Stimulated activated CD4-positive, alpha-beta T cell treated with anti-CD3 and anti-CD28 coated beads, Interleukin-4, amount 100 ng/mL, for 24 hours (primary cell): ENCODE data around the gene HID1.
A peak's percentile ranks its signal among the peaks of the same experiment; 100 is the strongest.

Experiments used
- DNase-seq: peaks from one replicate; pipeline ENCODE4 v3.0.0-alpha.2; 2020

Gene HID1

DNA sequence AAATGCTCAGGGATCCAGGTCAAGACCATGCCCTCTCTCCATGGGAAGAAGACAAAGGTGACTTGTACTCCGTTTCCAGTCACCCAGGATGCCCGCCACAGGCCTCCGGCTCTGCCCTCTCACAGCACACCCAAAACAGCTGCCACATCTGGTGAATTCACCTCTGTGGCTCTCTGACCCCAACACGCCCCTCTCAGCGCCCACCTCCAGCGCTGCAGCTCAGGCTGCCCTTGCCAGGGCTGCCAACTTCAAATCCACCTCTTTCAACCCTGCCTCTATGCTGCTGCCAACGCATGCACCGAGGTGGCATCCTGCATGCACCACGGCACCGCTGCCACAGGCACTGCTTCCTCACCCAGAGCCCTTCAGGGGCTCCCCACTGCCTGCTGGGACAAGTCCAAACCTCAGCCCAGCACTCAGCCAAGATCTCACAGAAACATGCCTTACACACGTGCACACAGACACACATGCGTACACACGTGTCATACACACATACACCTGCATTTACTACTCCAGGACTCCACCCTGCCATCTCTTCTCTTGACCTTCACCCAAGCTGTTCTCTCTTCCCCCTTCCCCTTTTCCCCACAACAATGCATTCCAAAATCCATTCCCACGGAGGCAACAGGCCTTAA is 7.5 kb downstream of the HID1 start:
- no peak for DNase-seq

GRCh38 chr17:74964246-74964761 is 8.3 kb downstream of the HID1 start:
- DNase-seq: no peak

- DNase-seq: no peak
These were observed 8.9 kb downstream of the HID1 start for GRCh38 chr17:74963656-74964055.

GRCh38 chr17:74962622-74963394 is 9.8 kb downstream of the HID1 start:
- DNase-seq: no peak

DNA sequence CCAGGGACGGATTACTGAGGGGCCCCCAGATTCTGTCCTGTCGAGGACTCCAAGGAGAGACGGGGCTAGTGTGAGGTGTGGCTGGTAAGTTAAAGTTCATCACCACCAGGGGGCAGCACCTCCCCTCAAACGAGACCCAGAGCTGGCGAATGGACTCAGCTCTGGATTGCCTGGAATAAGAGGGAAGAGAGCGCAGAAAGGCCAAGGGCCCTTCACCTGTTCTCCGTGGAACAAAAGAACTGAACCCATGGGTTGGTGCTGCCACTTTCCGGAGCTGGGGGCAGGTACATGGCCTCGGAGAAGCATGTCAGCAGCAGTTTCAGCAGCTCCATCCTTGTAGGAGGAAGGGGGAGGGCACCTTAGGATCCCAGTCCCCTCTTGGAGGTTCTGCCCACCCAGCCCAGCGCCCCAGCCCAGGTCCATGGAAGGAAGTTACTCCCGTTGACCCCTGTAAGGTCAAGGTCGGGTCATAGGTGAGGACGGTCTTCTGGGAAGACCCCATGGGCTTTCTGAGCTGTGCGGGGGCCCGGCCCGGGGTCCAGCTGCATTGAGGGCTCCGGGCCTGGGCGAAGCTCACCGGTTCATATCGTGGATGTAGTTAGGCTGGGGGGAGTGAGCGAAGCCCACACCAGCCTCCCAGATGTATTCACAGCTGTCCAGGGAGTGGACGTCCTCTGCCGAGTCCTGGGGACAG is 10.8 kb downstream of the HID1 start:
- peak; percentile 89 for DNase-seq

DNA sequence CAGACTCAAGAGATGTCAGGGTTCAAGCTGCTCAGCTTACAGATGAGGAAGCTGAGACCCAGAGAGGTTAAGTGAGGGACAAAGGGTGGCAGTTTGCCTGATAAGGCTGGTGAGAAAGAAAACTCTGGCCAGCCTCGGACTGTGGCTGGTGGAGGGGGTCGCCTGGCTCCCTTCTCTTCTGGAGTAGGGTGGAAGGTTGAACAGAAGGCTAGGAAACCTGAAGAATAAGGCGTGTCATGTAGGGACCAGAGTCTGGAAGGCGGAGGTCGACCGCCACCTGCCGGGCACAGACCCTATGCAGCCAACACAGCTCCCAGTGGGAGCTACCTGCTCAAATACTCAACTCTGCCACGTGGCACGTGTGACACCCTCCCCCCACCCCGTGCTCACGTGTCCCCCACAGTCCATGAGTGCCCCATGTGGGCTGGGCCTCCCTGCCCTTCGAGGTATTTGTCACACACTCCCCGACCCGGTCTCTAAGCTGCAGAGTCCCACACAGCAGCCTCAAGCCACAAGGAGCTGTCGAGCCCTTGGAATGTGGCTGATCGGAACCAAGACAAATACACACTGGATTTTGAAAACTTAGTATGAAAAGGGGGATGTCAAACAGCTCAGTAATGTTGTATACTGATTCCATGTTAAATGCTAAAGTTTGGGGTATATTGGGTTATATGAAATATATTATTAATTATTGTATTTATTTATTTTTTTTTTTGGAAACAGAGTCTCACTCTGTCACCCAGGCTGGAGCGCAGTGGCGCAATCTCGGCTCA is 11.8 kb downstream of the HID1 start:
- peak; percentile 41 for DNase-seq

- no peak for DNase-seq
These were observed 12.6 kb downstream of the HID1 start for GRCh38 chr17:74959826-74960515.

DNA sequence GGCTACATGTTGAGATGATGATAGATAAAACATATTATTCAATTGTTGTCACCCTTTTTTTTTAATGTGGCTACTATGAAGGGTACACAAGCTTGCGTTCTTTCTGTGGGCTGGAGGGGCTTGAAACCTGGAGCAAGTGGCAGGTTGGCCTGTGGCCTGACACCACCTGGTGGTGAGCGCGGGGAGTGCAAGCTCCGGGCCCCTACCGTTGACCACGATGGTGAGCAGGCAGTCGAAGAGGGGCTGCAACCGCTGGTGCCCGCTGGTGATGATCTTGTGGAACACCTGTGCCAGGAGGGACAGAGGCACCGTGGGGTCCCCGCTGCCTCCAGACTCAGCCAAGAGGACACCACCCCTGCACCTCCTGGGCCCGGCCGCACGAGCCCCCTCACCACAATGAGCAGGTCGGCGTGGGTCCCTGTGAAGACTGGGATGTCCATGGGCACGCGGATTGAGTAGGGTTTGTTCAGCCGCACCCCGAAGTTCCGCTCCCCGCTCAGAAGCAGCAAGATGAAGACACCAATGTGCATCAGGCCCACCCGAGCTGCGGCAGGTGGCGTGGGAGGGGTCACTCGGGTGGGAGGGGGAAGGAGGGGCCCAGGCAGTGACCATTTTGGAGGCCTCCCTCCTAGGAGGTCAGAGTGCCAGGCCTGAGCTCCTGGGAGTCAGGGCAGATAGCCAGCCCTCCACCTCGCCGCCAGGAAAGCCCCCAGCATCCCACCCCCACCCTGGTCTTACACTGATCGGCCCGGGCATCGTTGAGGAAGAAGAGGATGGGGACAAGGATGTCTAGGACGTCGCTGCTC is 14.4 kb downstream of the HID1 start:
- peak; percentile 83 for DNase-seq

GRCh38 chr17:74956093-74956492 is 16.5 kb downstream of the HID1 start:
- no peak for DNase-seq

DNA sequence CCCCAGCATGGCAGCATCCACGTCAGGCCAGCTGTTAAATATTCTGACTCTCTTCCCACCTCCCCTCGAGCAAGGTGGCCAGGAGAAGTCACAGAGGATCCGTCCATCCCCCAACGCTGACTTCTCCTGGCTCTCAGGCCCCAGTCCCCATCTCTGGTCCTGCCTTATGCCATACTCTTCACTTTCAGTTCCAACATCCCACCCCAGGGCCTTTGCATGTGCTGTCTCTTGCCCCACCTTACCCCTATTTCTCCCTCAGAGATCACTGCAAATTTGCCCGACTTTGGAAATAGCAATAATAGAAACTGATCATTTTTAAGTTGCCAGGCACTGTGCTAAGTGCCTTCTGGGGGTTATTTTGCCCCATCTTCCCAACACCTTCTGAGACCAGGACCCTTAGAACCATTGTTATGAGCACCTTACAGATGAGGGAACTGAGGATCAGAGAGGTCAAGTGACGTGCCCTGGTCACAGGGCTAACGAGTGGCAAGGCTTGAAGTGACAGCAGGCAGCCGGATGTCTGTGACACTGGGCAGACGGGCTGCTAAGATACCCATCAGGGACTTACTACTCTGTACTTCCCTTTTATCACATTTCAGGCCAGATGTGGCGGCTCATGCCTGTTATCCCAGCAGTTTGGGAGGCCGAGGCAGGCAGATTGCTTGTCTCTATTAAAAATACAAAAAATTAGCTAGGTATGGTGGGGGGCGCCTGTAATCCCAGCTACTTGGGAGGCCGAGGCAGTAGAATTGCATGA is 17.7 kb downstream of the HID1 start:
- DNase-seq: no peak

GRCh38 chr17:74954115-74954514 is 18.4 kb downstream of the HID1 start:
- DNase-seq: no peak

- DNase-seq: no peak
These were observed 19.3 kb downstream of the HID1 start for GRCh38 chr17:74953134-74953687.

DNA sequence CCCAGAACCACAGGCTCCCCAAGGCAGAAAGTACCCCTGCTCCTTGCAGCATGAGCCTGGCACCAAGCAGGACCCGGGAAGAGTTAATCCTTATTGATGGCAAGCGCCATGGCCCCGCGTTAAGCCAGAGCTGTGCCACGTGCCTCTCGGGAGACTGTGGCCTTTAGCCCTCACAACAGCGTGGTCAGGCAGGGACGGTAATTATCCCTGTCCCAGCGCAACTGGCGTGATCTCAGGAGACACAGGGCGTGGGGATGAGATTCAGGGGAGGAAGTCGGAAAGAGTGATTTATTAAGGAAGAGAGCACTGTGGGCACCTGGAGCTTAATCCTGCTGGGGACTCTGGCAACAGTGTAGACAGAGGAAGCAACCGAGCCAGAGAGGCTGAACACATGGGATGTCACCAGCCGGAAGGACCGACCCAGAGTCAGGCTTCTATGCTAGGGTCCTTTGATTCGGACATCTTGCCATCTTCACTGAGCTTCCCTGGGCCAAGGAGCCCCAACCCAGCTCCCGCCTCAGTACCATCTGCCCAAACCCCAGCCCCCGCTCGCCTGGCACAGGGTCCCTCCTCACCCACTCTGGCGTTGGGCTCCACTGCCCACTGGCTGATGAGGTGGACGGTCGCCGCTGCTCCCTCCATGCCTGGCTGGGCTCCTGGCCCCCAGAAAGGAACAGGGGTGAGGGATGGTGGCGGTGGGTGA is 20.0 kb downstream of the HID1 start:
- DNase-seq: no peak

DNA sequence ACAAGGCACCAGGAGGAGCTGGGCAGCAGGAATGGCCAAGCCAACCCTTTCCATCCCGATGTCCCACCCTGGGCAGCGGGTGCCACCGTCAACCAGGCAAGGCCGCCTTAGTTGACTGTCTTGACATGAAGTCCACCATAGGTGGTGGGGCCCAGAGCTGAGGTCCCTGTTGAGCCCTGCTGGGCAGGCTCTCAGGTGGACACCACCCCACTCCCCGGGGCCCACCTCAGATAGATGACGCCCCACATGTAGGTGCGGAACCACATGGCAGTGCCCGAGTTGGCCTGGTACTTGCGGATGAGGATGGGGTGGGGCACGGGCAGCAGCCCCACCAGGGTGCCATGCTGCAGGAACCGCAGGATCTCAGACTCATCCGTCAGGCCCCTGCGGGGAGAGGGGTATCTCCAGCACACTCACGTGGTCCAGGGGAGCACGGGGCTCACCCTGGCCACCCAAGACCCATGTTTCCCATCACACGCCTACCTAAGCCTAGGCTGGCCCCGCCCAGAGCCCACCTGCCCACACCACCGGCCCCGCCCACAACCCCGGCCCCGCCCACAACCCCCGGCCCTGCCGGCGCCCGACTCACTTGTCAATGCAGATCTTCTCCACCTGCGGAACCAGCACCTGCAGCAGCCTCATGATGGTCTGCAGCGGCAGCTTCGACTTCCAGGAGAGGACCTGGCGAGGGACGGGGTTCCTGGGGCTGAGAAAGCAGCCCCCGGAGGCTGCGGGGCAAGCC is 20.7 kb downstream of the HID1 start:
- DNase-seq: no peak

DNA sequence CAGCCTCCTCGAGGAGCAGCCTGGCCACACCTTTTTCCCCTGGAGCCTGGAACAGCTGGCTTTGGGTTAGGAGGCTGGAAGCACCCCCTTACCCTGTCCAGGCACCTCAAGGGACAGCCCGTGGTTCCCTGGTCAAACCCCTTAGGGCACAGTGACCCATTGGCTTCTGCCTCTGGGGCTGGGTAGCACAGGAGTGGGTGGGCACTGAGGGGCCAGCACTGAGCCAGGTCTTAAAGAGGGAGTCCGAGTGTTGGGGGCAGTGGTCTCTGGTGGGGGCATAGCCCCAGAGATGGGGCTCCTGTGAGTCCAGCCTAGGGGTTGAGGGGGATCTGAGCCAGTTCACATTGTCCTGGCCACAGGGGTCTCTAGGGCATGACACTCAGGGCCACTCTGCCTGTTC is 21.5 kb downstream of the HID1 start:
- DNase-seq: no peak

DNA sequence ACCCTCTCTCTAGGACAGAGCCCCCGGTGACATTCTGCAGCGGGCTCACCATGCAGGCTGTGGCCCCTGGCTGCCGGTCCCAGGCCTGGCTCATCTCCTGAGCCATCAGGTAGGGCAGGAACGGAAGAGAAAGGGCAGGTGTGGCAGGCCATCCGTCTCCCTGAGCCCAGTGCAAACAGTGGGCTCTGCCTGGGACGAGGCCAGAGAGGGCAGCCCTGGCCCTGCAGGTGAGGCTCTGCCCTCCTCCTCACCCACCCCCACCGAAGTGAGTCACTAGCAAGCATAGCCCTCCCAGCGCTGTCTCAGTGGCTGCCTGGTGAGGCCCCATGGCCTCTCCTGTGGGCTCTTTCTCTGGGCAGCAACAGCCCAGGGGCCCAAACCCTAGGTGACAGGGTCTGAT is 22.4 kb downstream of the HID1 start:
- no peak for DNase-seq

- DNase-seq: no peak
These were observed 23.0 kb downstream of the HID1 start for GRCh38 chr17:74949455-74950115.

DNA sequence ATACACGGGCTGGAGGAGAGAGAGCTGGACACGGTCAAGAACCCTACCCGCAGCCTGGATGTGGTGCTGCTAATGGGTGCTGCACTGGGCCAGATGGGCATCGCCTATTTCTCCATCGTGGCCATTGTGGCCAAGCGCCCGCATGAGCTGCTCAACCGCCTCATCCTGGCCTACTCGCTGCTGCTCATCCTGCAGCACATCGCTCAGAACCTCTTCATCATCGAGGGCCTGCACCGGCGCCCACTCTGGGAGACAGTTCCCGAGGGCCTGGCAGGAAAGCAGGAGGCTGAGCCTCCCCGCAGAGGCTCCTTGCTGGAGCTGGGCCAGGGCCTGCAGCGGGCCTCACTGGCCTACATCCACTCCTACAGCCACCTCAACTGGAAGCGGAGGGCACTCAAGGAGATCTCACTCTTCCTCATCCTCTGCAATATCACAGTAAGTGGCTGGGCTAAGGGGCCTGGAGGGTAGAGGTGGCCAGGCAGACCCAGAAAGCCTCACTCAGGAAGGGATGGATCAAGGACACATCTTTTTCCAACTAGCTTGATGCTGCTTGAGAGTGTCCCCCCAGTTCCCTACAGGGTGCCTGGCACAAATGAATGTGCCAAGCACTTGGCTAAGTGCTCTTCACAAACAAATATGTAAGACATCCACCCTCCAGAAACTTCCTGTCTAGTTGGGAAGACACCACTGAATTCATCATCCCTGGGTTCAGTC is 25.4 kb downstream of the HID1 start:
- no peak for DNase-seq
